HG03097 (cell line): ENCODE measurements around the gene GRM2.

Experiments used
- ATAC-seq: cut with Tn5 transposase; IDR thresholded peaks from one replicate; pipeline ENCODE4 v1.9.1; 2021; ENCODE audit not compliant: unreplicated experiment, low FRiP score

GRM2 gene

GRCh38 chr3:51706788-51707731, at the start of gene GRM2:
Gene GRM2 (plus strand): TSS chr3:51707068. CDS start chr3:51708984, 1,916 bp downstream.
- ATAC-seq = no peak

GRCh38 chr3:51657234-51657633, 49.6 kb upstream of the GRM2 start:
- no peak for ATAC-seq

GRCh38 chr3:51659942-51660341, 46.9 kb upstream of the GRM2 start:
- ATAC-seq = no peak

- no peak for ATAC-seq
Measured at GRCh38 chr3:51662456-51662855, 44.4 kb upstream of the GRM2 start.

- ATAC-seq = no peak
Measured at GRCh38 chr3:51668756-51669155, 38.1 kb upstream of the GRM2 start.

- ATAC-seq = no peak
Measured at GRCh38 chr3:51669241-51670052, 37.4 kb upstream of the GRM2 start.

GRCh38 chr3:51670053-51670822, 36.6 kb upstream of the GRM2 start:
- peak; percentile 0 for ATAC-seq

- ATAC-seq = peak; percentile 75
Measured at GRCh38 chr3:51670823-51671733, 35.8 kb upstream of the GRM2 start, which contains the start of gene TEX264. Gene TEX264 (plus strand): TSS chr3:51671252. CDS start chr3:51674305, 3,053 bp downstream.

GRCh38 chr3:51671734-51672475, 35.0 kb upstream of the GRM2 start:
- peak; percentile 22 for ATAC-seq

- no peak for ATAC-seq
Measured at GRCh38 chr3:51673181-51673801, 33.6 kb upstream of the GRM2 start.

GRCh38 chr3:51673802-51674654, 32.8 kb upstream of the GRM2 start:
- no peak for ATAC-seq

GRCh38 chr3:51675201-51675611, 31.7 kb upstream of the GRM2 start:
- ATAC-seq = no peak

GRCh38 chr3:51676102-51676640, 30.7 kb upstream of the GRM2 start:
- ATAC-seq = no peak

- no peak for ATAC-seq
Measured at GRCh38 chr3:51677358-51677757, 29.5 kb upstream of the GRM2 start.

GRCh38 chr3:51678186-51678585, 28.7 kb upstream of the GRM2 start:
- ATAC-seq = no peak

GRCh38 chr3:51678641-51679040, 28.2 kb upstream of the GRM2 start:
- no peak for ATAC-seq

- no peak for ATAC-seq
Measured at GRCh38 chr3:51679318-51679717, 27.6 kb upstream of the GRM2 start.
